GM12878 (cell line): ENCODE measurements around the gene EPB41L4B. TPM values are rescaled to one million over a fixed set of nuclear protein-coding genes. Genes with fewer than 3 reads are reported as not detected.

Source experiments
- ATAC-seq: fragments of 200-7000 bp; cut with Tn5 transposase; 3 replicates; pipeline ENCODE4 v1.9.1; 2020; ENCODE audit warnings: mild to moderate bottlenecking, moderate library complexity
- BruUV-seq: library from RNA; stranded (reverse); fragments of 400-500 nt; replicated peaks from 2 replicates; lab custom pipeline; 2021; lab: Mats Ljungman, UMichigan
- CTCF ChIA-PET: fragments of 300-600 bp; sonication (Branson Sonifier 250); formaldehyde crosslinking; extraction: SDS; loops from one replicate; lab custom pipeline; 2021; ENCODE audit warnings: inconsistent platforms; lab: Yijun Ruan, JAX
- POLR2A ChIA-PET: fragments of 350-600 bp; formaldehyde crosslinking; extraction: SDS; loops from one replicate; lab custom pipeline; 2021; ENCODE audit warnings: inconsistent platforms; lab: Charles Lee
- RAD21 ChIA-PET: fragments of 300-600 bp; sonication (Branson Sonifier 250); formaldehyde crosslinking; loops from one replicate; lab custom pipeline; 2023; ENCODE audit warnings: antibody characterized with exemption; ENCODE audit not compliant: unreplicated experiment; lab: Charles Lee
- SMC1A ChIA-PET: fragments of 300-600 bp; sonication (Branson Sonifier 250); formaldehyde crosslinking; loops from one replicate; lab custom pipeline; 2023; ENCODE audit not compliant: unreplicated experiment, uncharacterized antibody; lab: Charles Lee
- DNase-seq: peaks from one replicate; pipeline ENCODE4 v3.0.0-alpha.2; 2011; ENCODE audit warnings: low read depth, low spot score
- FAIRE-seq: peaks from 3 replicates; lab custom pipeline; 2011; peaks lifted over from hg19 to GRCh38; lab: Jason Lieb, UNC
- H2AFZ ChIP-seq: 2 replicates; pipeline ENCODE4 v1.6.0; 2011; ENCODE audit warnings: low read depth, low read length, control low read depth; ENCODE audit not compliant: control insufficient read depth
- H3K27ac ChIP-seq: 2 replicates; pipeline ENCODE4 v1.5.1; 2011; ENCODE audit warnings: control low read depth; ENCODE audit not compliant: control insufficient read depth, insufficient read depth
- H3K27me3 ChIP-seq, 2 experiments: replicated peaks in 1 of 2; 2 replicates each; pipeline versions ENCODE4 v1.6.0 to v1.6.1; 2011; ENCODE audit warnings: low read length in 1 of 2; ENCODE audit not compliant: control insufficient read depth in 2 of 2, insufficient read depth in 2 of 2
- H3K36me3 ChIP-seq, 2 experiments: 2 replicates each; pipeline ENCODE4 v1.5.1; 2011; ENCODE audit warnings: low read length in 1 of 2; ENCODE audit not compliant: control insufficient read depth in 2 of 2, insufficient read depth in 2 of 2
- H3K4me1 ChIP-seq: 2 replicates; pipeline ENCODE4 v1.6.1; 2011; ENCODE audit warnings: mild to moderate bottlenecking, low read length, moderate library complexity, mixed read lengths; ENCODE audit not compliant: control insufficient read depth, insufficient read depth
- H3K4me2 ChIP-seq: 2 replicates; pipeline ENCODE4 v1.6.0; 2011; ENCODE audit warnings: control low read depth; ENCODE audit not compliant: control insufficient read depth, insufficient read depth
- H3K4me3 ChIP-seq: fragments of 200-600 bp; sonication (generic); 2 replicates; pipeline ENCODE4 v1.5.1; 2016
- H3K79me2 ChIP-seq: 2 replicates; pipeline ENCODE4 v1.6.0; 2011; ENCODE audit warnings: low read length; ENCODE audit not compliant: control insufficient read depth, insufficient read depth
- H3K9ac ChIP-seq: 2 replicates; pipeline ENCODE4 v1.8.0; 2011; ENCODE audit warnings: low read length, control low read depth, mixed read lengths; ENCODE audit not compliant: control insufficient read depth, insufficient read depth
- H3K9me3 ChIP-seq: replicated peaks from 3 replicates; pipeline ENCODE4 v1.5.1; 2011; ENCODE audit warnings: mild to moderate bottlenecking, low read length; ENCODE audit not compliant: control insufficient read depth, insufficient read depth
- H4K20me1 ChIP-seq: 2 replicates; pipeline ENCODE4 v1.6.0; 2011; ENCODE audit not compliant: control insufficient read depth, insufficient read depth
- CREB1 ChIP-seq: IDR thresholded peaks from 2 replicates; pipeline ENCODE4 v1.6.1; 2012; ENCODE audit warnings: low read depth, mild to moderate bottlenecking, inconsistent platforms
- PKNOX1 ChIP-seq: fragments of 450-650 bp; IDR thresholded peaks from 2 replicates; pipeline ENCODE4 v1.6.1; 2016; ENCODE audit warnings: mild to moderate bottlenecking
- WGBS: methylation state at CpG from one replicate; pipeline ENCODE4 v1.1.6; 2016; ENCODE audit warnings: low lambda C conversion rate; ENCODE audit not compliant: insufficient replicate concordance, insufficient coverage; ENCODE audit errors: missing lambda C conversion rate; 5-methylcytosine and 5-hydroxymethylcytosine counted together
- in situ Hi-C: fragments of 300-500 bp; cut with MboI; formaldehyde crosslinking; loops from 9 replicates; pipeline ENCODE4 v1.14.3; 2018; ENCODE audit warnings: mixed read lengths
- intact Hi-C: fragments of 100-400 bp; cut with micrococcal nuclease; formaldehyde crosslinking; loops from one replicate; pipeline ENCODE4 v1.14.2; 2022; ENCODE audit not compliant: unreplicated experiment
- polyA plus RNA-seq, 11 experiments: library from polyadenylated mRNA; depleted of rRNA in 4 of 11; unstranded in 6 of 11; stranded (reverse) in 5 of 11; fragments of >200 nt; fragmentation: Nextera tagmentation in 4 of 11; fragmentation: Illumina TruSeq in 1 of 11; extraction: Ambion mirVana in 4 of 11; extraction: Trizol in 1 of 11; gene quantifications; 1 replicate in 1 of 11; 2 replicates in 10 of 11; pipeline versions ENCODE4 v1.2.1 to v1.2.3, GENCODE V29; 2011 to 2016; ENCODE audit warnings: inconsistent platforms in 2 of 11, missing spikeins in 2 of 11, low read depth in 1 of 11
- total RNA-seq, 4 experiments: library from RNA; depleted of rRNA in 3 of 4; stranded (reverse); fragments of >200 nt in 3 of 4; fragmentation: Illumina TruSeq in 1 of 4; extraction: Trizol in 1 of 4; gene quantifications; 2 replicates each; pipeline versions ENCODE4 v1.2.1 to v1.2.3, GENCODE V29; 2013 to 2021
- TF ChIP-seq, protein P1 (sequence below): fragments of 450-650 bp; IDR thresholded peaks from 2 replicates; pipeline ENCODE4 v1.6.1; 2016; ENCODE audit warnings: mild to moderate bottlenecking
- TF ChIP-seq, protein P2 (sequence below), 3 experiments: IDR thresholded peaks in 2 of 3; conservative IDR thresholded peaks in 1 of 3; 2 replicates each; pipeline ENCODE4 v1.5.1; 2011; ENCODE audit warnings: low read depth in 3 of 3, low read length in 3 of 3, mild to moderate bottlenecking in 3 of 3, control low read depth in 2 of 3, moderate library complexity in 2 of 3, inconsistent platforms in 1 of 3, mixed read lengths in 1 of 3; ENCODE audit not compliant: control insufficient read depth in 2 of 3, insufficient read depth in 1 of 3; ENCODE audit errors: extremely low read depth in 1 of 3
- TF ChIP-seq, protein P3 (sequence below): fragments of 450-650 bp; IDR thresholded peaks from 2 replicates; pipeline ENCODE4 v1.6.1; 2017; ENCODE audit warnings: mild to moderate bottlenecking, low read depth, inconsistent platforms; ENCODE audit not compliant: poor library complexity, severe bottlenecking

EPB41L4B gene
- total and polyA plus RNA-seq, 10 of the 15 experiments (the other 5 are each of a cell fraction or from before 2014, with no cell fraction given): 0.04 to 0.75 (median 0.13) TPM; not detected in 1

DNA sequence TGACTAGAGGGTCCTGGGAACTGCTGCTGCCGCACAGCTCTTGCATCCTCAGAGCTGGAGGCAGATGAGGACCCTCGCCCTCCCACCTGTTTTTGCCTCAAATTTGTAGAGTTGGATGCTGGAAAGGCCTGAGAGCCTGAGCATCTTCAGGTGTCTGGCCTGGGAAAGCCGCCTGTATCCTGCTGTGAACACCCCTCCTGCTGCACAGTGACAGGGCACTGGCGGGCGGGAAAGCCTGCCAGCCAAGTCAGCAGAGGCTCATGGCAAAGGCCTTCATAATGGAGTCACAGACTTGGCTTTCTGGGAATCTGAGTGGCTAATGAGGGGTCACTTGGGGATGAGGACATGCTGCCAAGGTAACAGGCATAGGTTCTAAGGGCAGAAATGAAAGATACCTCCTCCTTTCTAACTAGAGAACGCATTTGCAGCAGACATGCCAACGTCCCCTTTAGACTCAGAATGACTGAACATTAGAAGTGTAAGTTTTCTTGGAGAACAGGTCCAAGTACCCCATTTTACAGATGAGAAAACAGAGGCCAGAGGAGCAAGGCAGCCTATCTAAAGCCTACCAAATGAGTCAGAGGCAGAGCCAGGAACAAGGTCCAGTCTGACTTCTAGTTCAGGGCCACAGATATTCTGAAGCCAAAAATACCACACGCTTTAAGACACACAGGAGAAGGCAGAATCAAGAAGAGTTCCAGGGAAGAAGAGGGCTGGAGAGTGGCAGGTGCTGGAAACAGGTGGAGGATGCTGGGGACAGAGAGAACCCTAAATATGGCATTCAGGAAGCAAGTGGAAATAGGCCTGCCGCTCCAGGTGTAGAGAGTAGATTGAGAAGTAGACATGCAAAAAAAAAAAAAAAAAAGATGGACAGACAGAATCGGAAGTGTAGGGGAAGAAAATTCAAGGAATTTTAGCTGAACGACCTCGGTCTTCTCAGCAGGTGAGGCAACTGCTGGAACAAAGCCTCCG is 44.1 kb downstream of the EPB41L4B start:
- Histone ChIP-seq H4K20me1 (no peaks in the 10 kb centered on the region), H3K9ac (no peak overlapping the region), H2AFZ (no peak overlapping the region), H3K9me3 (no peaks in the 10 kb centered on the region), H3K36me3 (no peaks in the 10 kb centered on the region), H3K4me1 (no peaks in the 10 kb centered on the region), H3K4me2 (no peak overlapping the region), H3K4me3 (no peak overlapping the region), H3K27me3 (no peaks in the 10 kb centered on the region; a peak in 1 of 4 replicates), H3K27ac (no peak overlapping the region), H3K79me2 (no peaks in the 10 kb centered on the region)
- no peak for FAIRE-seq
- ChIA-PET SMC1A (no interaction called here), RAD21 (no interaction called here), POLR2A (no interaction called here), CTCF (no interaction called here)
- no peak for ATAC-seq
- no peak for DNase-seq
- 32% methylated on average over 11 of the region's 13 CpGs for WGBS
- in situ Hi-C loops (no loop called here), intact Hi-C loops (no loop called here)
- TF ChIP-seq, protein P1, sequence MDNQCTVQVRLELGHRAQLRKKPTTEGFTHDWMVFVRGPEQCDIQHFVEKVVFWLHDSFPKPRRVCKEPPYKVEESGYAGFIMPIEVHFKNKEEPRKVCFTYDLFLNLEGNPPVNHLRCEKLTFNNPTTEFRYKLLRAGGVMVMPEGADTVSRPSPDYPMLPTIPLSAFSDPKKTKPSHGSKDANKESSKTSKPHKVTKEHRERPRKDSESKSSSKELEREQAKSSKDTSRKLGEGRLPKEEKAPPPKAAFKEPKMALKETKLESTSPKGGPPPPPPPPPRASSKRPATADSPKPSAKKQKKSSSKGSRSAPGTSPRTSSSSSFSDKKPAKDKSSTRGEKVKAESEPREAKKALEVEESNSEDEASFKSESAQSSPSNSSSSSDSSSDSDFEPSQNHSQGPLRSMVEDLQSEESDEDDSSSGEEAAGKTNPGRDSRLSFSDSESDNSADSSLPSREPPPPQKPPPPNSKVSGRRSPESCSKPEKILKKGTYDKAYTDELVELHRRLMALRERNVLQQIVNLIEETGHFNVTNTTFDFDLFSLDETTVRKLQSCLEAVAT: no peak
- BruUV-seq: no TSS peak

DNA sequence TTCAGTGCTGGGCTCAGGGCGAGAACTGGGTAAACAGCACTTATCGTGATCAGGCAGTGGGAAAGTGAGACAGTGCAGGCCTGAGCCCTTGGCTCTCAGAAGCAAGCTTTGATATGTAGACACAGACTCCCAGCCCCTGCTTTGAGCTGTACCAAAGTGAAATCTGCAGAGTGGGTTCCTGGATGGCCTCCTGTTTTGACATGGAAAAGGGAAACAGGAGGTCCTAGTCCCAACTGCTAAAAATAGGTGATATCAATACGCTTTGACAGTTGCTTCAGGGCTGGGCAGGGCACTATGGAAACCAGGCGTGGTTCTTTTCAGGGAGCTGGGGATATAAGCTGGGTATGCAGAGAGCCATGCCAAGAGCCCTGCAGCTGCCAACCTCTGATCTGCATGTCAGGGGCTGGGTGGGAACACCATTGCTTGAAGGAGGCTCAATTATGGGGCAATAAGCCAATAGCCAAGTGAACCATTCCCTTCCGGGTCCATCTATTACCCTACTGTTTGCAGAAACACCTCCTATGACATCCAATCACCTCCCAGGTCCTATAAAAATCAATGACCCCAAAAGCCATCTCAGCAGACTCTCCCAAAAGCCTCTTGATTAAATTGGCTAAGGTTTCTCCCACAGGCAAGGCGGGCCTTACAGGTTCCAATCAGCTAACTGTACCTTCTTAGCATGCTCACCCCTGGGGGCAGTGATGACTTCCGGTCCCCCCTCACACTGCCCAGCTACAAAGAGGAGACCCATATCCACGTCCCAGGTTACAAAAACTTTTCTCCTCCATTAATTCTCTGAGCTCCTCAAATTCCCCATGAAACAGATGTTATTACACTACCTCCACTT is 45.8 kb downstream of the EPB41L4B start:
- 26% methylated on average over 8 of the region's 8 CpGs for WGBS
- H3K4me3 ChIP-seq: no peak overlapping the region
- POLR2A ChIA-PET: no interaction called here
- DNase-seq (no peak), ATAC-seq (no peak), FAIRE-seq (no peak)
- H4K20me1 ChIP-seq: no peaks in the 10 kb centered on the region
- no peak overlapping the region for H3K9ac ChIP-seq
- SMC1A ChIA-PET: no interaction called here
- H3K36me3 ChIP-seq: no peaks in the 10 kb centered on the region
- H3K9me3 ChIP-seq: no peaks in the 10 kb centered on the region
- no peak overlapping the region for H3K27ac ChIP-seq
- no TSS peak for BruUV-seq
- CTCF ChIA-PET: no interaction called here
- in situ Hi-C loops (no loop called here), intact Hi-C loops (no loop called here)
- no peaks in the 10 kb centered on the region; a peak in 1 of 4 replicates for H3K27me3 ChIP-seq
- no peaks in the 10 kb centered on the region for H3K79me2 ChIP-seq
- no peaks in the 10 kb centered on the region for H3K4me1 ChIP-seq
- H2AFZ ChIP-seq: no peak overlapping the region
- RAD21 ChIA-PET: no interaction called here
- no peak overlapping the region for H3K4me2 ChIP-seq
- TF ChIP-seq, protein P2, sequence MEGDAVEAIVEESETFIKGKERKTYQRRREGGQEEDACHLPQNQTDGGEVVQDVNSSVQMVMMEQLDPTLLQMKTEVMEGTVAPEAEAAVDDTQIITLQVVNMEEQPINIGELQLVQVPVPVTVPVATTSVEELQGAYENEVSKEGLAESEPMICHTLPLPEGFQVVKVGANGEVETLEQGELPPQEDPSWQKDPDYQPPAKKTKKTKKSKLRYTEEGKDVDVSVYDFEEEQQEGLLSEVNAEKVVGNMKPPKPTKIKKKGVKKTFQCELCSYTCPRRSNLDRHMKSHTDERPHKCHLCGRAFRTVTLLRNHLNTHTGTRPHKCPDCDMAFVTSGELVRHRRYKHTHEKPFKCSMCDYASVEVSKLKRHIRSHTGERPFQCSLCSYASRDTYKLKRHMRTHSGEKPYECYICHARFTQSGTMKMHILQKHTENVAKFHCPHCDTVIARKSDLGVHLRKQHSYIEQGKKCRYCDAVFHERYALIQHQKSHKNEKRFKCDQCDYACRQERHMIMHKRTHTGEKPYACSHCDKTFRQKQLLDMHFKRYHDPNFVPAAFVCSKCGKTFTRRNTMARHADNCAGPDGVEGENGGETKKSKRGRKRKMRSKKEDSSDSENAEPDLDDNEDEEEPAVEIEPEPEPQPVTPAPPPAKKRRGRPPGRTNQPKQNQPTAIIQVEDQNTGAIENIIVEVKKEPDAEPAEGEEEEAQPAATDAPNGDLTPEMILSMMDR (IDR thresholded peaks at IDR 0.05 in 2 of 3, conservative IDR thresholded peaks at IDR 0.05 in 1 of 3; ENCODE audit: control insufficient read depth in 2 of 3, extremely low read depth in 1 of 3, insufficient read depth in 1 of 3, low read depth in 3 of 3, low read length in 3 of 3): no peak
- TF ChIP-seq CREB1: no peak
- TF ChIP-seq, protein P3, sequence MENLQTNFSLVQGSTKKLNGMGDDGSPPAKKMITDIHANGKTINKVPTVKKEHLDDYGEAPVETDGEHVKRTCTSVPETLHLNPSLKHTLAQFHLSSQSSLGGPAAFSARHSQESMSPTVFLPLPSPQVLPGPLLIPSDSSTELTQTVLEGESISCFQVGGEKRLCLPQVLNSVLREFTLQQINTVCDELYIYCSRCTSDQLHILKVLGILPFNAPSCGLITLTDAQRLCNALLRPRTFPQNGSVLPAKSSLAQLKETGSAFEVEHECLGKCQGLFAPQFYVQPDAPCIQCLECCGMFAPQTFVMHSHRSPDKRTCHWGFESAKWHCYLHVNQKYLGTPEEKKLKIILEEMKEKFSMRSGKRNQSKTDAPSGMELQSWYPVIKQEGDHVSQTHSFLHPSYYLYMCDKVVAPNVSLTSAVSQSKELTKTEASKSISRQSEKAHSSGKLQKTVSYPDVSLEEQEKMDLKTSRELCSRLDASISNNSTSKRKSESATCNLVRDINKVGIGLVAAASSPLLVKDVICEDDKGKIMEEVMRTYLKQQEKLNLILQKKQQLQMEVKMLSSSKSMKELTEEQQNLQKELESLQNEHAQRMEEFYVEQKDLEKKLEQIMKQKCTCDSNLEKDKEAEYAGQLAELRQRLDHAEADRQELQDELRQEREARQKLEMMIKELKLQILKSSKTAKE: no peak
- no peak for TF ChIP-seq PKNOX1
